Measurements from ENCODE around the gene PCGF2.

DNA sequence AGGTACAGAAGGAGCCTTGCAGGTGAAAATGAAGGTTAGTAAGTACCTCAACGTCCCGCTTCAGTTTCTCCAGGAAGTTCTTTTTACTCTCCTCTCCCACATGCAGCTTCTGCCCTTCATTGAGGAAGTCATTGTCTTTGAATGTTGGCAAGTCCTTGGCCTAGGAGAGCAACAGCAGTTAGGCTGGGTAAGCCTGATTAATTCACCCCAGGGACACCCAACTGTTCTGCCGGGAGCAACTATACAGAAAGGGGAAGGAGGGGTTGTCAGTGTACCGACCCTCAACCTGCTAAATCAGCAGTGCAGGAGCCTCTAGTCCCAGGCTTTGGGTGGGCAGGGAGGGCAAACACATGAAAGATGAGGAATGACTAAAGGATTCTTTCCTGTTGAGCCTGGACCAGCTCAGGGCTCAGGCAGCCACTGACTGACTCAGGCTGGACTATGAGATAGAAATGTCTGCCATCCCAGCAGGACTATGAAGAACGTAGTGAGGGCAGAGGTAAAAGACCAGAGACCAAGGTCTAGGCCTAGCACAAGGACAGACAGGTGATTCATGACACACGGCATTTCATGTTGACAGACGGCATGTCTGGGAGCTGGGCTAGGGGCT, 29.6 kb upstream of the PCGF2 start:
- TF ChIP-seq U2AF1 (optimal IDR thresholded peaks at IDR 0.05; ENCODE audit: low read depth, low read length) (no peak), ELF1 (tag; IDR thresholded peaks at IDR 0.05) (no peak), JUNB (CRISPR knock-in tag; conservative IDR thresholded peaks at IDR 0.05) (no peak), C11orf30 (IDR thresholded peaks at IDR 0.05; ENCODE audit: low read depth) (no peak), POLR3A (IDR thresholded peaks at IDR 0.05; ENCODE audit: borderline replicate concordance, extremely low read depth, insufficient read depth, insufficient read length) (no peak), YY1 (IDR thresholded peaks at IDR 0.05; ENCODE audit: borderline replicate concordance in 1 of 3, control insufficient read depth in 1 of 3, extremely low read depth in 1 of 3, insufficient read depth in 3 of 3, insufficient read length in 1 of 3, insufficient replicate concordance in 2 of 3, low read depth in 1 of 3, low read length in 2 of 3) (no peak), ZNF23 (CRISPR knock-in tag; IDR thresholded peaks at IDR 0.05) (no peak)
- TF ChIP-seq, protein P1, sequence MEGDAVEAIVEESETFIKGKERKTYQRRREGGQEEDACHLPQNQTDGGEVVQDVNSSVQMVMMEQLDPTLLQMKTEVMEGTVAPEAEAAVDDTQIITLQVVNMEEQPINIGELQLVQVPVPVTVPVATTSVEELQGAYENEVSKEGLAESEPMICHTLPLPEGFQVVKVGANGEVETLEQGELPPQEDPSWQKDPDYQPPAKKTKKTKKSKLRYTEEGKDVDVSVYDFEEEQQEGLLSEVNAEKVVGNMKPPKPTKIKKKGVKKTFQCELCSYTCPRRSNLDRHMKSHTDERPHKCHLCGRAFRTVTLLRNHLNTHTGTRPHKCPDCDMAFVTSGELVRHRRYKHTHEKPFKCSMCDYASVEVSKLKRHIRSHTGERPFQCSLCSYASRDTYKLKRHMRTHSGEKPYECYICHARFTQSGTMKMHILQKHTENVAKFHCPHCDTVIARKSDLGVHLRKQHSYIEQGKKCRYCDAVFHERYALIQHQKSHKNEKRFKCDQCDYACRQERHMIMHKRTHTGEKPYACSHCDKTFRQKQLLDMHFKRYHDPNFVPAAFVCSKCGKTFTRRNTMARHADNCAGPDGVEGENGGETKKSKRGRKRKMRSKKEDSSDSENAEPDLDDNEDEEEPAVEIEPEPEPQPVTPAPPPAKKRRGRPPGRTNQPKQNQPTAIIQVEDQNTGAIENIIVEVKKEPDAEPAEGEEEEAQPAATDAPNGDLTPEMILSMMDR (IDR thresholded peaks at IDR 0.05 in 2 of 3, conservative IDR thresholded peaks at IDR 0.05 in 1 of 3; ENCODE audit: insufficient read depth in 2 of 3, low read depth in 1 of 3, low read length in 3 of 3): no peak

All from K562 (cell line).